H9 (cell line): Measurements from ENCODE around the gene ARHGEF10L. TPM values are rescaled to one million over a fixed set of nuclear protein-coding genes. Genes with fewer than 3 reads are reported as not detected.

Experiments used
- DNase-seq: peaks from one replicate; pipeline ENCODE4 v3.0.0-alpha.2; 2017
- H2AFZ ChIP-seq: one replicate; pipeline ENCODE4 v1.6.1; 2013; ENCODE audit warnings: mild to moderate bottlenecking, low read length, control low read depth, moderate library complexity
- H2AK5ac ChIP-seq: 2 replicates; pipeline ENCODE4 v1.6.1; 2013; ENCODE audit warnings: low read length, control low read depth, mixed read lengths; ENCODE audit not compliant: insufficient read length
- H2BK120ac ChIP-seq: one replicate; pipeline ENCODE4 v1.6.1; 2013; ENCODE audit warnings: low read depth, mild to moderate bottlenecking, low read length, control low read depth, inconsistent platforms; ENCODE audit not compliant: poor library complexity, severe bottlenecking
- H2BK12ac ChIP-seq: 2 replicates; pipeline ENCODE4 v1.6.1; 2013; ENCODE audit warnings: low read length, control low read depth, mixed read lengths, low read depth; ENCODE audit not compliant: insufficient read length
- H2BK15ac ChIP-seq: 2 replicates; pipeline ENCODE4 v1.6.1; 2013; ENCODE audit warnings: low read depth, low read length, control low read depth
- H2BK20ac ChIP-seq: one replicate; pipeline ENCODE4 v1.6.1; 2013; ENCODE audit warnings: low read depth, mild to moderate bottlenecking, low read length, control low read depth, inconsistent platforms; ENCODE audit not compliant: poor library complexity, severe bottlenecking
- H2BK5ac ChIP-seq: 2 replicates; pipeline ENCODE4 v1.6.1; 2013; ENCODE audit warnings: low read length, control low read depth, mixed read lengths; ENCODE audit not compliant: insufficient read length
- H3K14ac ChIP-seq: 2 replicates; pipeline ENCODE4 v1.6.1; 2013; ENCODE audit warnings: low read length, control low read depth; ENCODE audit not compliant: insufficient read depth
- H3K18ac ChIP-seq: 2 replicates; pipeline ENCODE4 v1.6.1; 2013; ENCODE audit warnings: low read depth, mild to moderate bottlenecking, mixed read lengths, low read length, control low read depth; ENCODE audit not compliant: insufficient read length
- H3K23ac ChIP-seq: 2 replicates; pipeline ENCODE4 v1.6.1; 2013; ENCODE audit warnings: low read length, control low read depth, mixed read lengths, low read depth; ENCODE audit not compliant: insufficient read length
- H3K23me2 ChIP-seq: 2 replicates; pipeline ENCODE4 v1.6.1; 2013; ENCODE audit warnings: low read depth, mild to moderate bottlenecking, mixed read lengths, low read length, control low read depth; ENCODE audit not compliant: insufficient read length, poor library complexity, severe bottlenecking
- H3K27ac ChIP-seq: 2 replicates; pipeline ENCODE4 v1.5.1; 2013; ENCODE audit warnings: low read length, control low read depth, mixed read lengths, low read depth; ENCODE audit not compliant: insufficient read length
- H3K27me3 ChIP-seq: 2 replicates; pipeline ENCODE4 v1.6.1; 2013; ENCODE audit warnings: low read length, control low read depth, inconsistent platforms; ENCODE audit not compliant: insufficient read depth
- H3K4ac ChIP-seq: 2 replicates; pipeline ENCODE4 v1.6.1; 2013; ENCODE audit warnings: low read depth, mild to moderate bottlenecking, control low read depth, inconsistent platforms, low read length, moderate library complexity
- H3K4me1 ChIP-seq: 2 replicates; pipeline ENCODE4 v1.6.1; 2013; ENCODE audit warnings: low read length, control low read depth, inconsistent platforms; ENCODE audit not compliant: insufficient read depth
- H3K4me2 ChIP-seq: 2 replicates; pipeline ENCODE4 v1.6.1; 2013; ENCODE audit warnings: low read length, control low read depth, mixed read lengths; ENCODE audit not compliant: insufficient read length, insufficient read depth
- H3K56ac ChIP-seq: 2 replicates; pipeline ENCODE4 v1.6.1; 2013; ENCODE audit warnings: low read depth, mild to moderate bottlenecking, mixed read lengths, low read length, control low read depth; ENCODE audit not compliant: insufficient read length
- H3K79me1 ChIP-seq: 2 replicates; pipeline ENCODE4 v1.6.1; 2013; ENCODE audit warnings: low read depth, mild to moderate bottlenecking, moderate library complexity, low read length, control low read depth, inconsistent platforms; ENCODE audit not compliant: insufficient read depth, poor library complexity, severe bottlenecking
- H3K79me2 ChIP-seq: 2 replicates; pipeline ENCODE4 v1.6.1; 2013; ENCODE audit warnings: low read length, control low read depth, inconsistent platforms; ENCODE audit not compliant: insufficient read depth
- H3K9ac ChIP-seq: 2 replicates; pipeline ENCODE4 v1.6.1; 2013; ENCODE audit warnings: low read length, control low read depth, mixed read lengths; ENCODE audit not compliant: insufficient read length; ENCODE audit errors: extremely low read depth
- H3K9me3 ChIP-seq: one replicate; pipeline ENCODE4 v1.6.1; 2013; ENCODE audit warnings: low read depth, low read length, inconsistent platforms; ENCODE audit not compliant: control insufficient read depth
- H3T11ph ChIP-seq: one replicate; pipeline ENCODE4 v1.6.1; 2013; ENCODE audit warnings: mild to moderate bottlenecking, low read length, control low read depth, inconsistent platforms
- H4K20me1 ChIP-seq: one replicate; pipeline ENCODE4 v1.6.1; 2013; ENCODE audit not compliant: control insufficient read depth, insufficient read length, insufficient read depth
- H4K5ac ChIP-seq: 2 replicates; pipeline ENCODE4 v1.6.1; 2013; ENCODE audit warnings: low read depth, mild to moderate bottlenecking, mixed read lengths, low read length, control low read depth; ENCODE audit not compliant: insufficient read length
- H4K8ac ChIP-seq: replicated peaks from 2 replicates; pipeline ENCODE4 v1.6.1; 2013; ENCODE audit warnings: low read length, control low read depth, mixed read lengths, low read depth; ENCODE audit not compliant: insufficient read length
- H4K91ac ChIP-seq: 2 replicates; pipeline ENCODE4 v1.6.1; 2013; ENCODE audit warnings: low read depth, mild to moderate bottlenecking, moderate library complexity, mixed read lengths, low read length, control low read depth; ENCODE audit not compliant: insufficient read length
- H3K27ac Mint-ChIP-seq, 3 experiments: 2 replicates in 2 of 3; 3 replicates in 1 of 3; pipeline ENCODE4 v1.8.0; 2020 to 2021; ENCODE audit warnings: mixed read lengths in 3 of 3, mild to moderate bottlenecking in 1 of 3, moderate library complexity in 1 of 3
- H3K27me3 Mint-ChIP-seq: 2 replicates; pipeline ENCODE4 v1.8.0; 2021; ENCODE audit warnings: low read depth, mild to moderate bottlenecking, moderate library complexity, mixed read lengths
- H3K36me3 Mint-ChIP-seq, 3 experiments: 2 replicates in 2 of 3; 3 replicates in 1 of 3; pipeline ENCODE4 v1.8.0; 2020 to 2021; ENCODE audit warnings: low read depth in 3 of 3, mixed read lengths in 3 of 3; ENCODE audit not compliant: insufficient read depth in 1 of 3
- H3K4me1 Mint-ChIP-seq, 2 experiments: 2 replicates each; pipeline ENCODE4 v1.8.0; 2020; ENCODE audit warnings: mixed read lengths in 2 of 2
- H3K4me3 Mint-ChIP-seq, 2 experiments: 2 replicates in 1 of 2; 3 replicates in 1 of 2; pipeline ENCODE4 v1.8.0; 2020 to 2021; ENCODE audit warnings: mild to moderate bottlenecking in 2 of 2, mixed read lengths in 2 of 2, moderate library complexity in 1 of 2
- H3K9me3 Mint-ChIP-seq, 2 experiments: 2 replicates in 1 of 2; 3 replicates in 1 of 2; pipeline ENCODE4 v1.8.0; 2020; ENCODE audit warnings: mild to moderate bottlenecking in 2 of 2, mixed read lengths in 2 of 2, moderate library complexity in 1 of 2
- WGBS: extraction: QIAGEN DNeasy Blood & Tissue Kit; methylation state at CpG from one replicate; pipeline ENCODE4 v1.1.7; 2013; ENCODE audit warnings: missing lambda C conversion rate, low lambda C conversion rate, mixed read lengths; ENCODE audit not compliant: insufficient read length; ENCODE audit errors: extremely low coverage; 5-methylcytosine and 5-hydroxymethylcytosine counted together
- total RNA-seq: library from RNA; stranded (reverse); gene quantifications from 2 replicates; pipeline ENCODE4 v1.2.1, GENCODE V29; 2021
- TF ChIP-seq, protein P1 (sequence below): fragments of 200-600 bp; sonication (generic); conservative IDR thresholded peaks from 3 replicates; pipeline ENCODE4 v1.8.0; 2021; ENCODE audit warnings: antibody characterized with exemption, mild to moderate bottlenecking

The ARHGEF10L gene
- total RNA-seq, 1 experiment from 2014 or later, result 20.2 TPM

GRCh38 chr1:17635276-17635675 lies 95.8 kb downstream of the ARHGEF10L start:
- Mint-ChIP-seq H3K36me3 (peaks cover 27 to 90% (median 67%) of the 10 kb centered on the region in 3 experiments), H3K9me3 (no peaks in the 10 kb centered on the region), H3K27ac (peak overlapping the region in 2 of 3 experiments; percentile 17 to 85; a peak in 4 of 7 replicates), H3K27me3 (no peaks in the 10 kb centered on the region; the same call in 1 of the 2 replicates), H3K4me3 (no peak overlapping the region), H3K4me1 (0 out of 4 replicates have a peak, but pooled peaks cover 0 to 2% of the 10 kb centered on the region in 2 experiments)
- H2BK20ac ChIP-seq, result no peak overlapping the region
- TF ChIP-seq, protein P1, sequence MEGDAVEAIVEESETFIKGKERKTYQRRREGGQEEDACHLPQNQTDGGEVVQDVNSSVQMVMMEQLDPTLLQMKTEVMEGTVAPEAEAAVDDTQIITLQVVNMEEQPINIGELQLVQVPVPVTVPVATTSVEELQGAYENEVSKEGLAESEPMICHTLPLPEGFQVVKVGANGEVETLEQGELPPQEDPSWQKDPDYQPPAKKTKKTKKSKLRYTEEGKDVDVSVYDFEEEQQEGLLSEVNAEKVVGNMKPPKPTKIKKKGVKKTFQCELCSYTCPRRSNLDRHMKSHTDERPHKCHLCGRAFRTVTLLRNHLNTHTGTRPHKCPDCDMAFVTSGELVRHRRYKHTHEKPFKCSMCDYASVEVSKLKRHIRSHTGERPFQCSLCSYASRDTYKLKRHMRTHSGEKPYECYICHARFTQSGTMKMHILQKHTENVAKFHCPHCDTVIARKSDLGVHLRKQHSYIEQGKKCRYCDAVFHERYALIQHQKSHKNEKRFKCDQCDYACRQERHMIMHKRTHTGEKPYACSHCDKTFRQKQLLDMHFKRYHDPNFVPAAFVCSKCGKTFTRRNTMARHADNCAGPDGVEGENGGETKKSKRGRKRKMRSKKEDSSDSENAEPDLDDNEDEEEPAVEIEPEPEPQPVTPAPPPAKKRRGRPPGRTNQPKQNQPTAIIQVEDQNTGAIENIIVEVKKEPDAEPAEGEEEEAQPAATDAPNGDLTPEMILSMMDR, result no peak
- no peak overlapping the region for H3K14ac ChIP-seq
- H2BK5ac ChIP-seq, result no peak overlapping the region
- H3K27me3 ChIP-seq, result no peaks in the 10 kb centered on the region
- H3K23ac ChIP-seq, result no peak overlapping the region
- no CpG with 5 or more reads among the region's 5 CpGs for WGBS
- no peaks in the 10 kb centered on the region for H3K23me2 ChIP-seq
- H3K9ac ChIP-seq, result no peak overlapping the region
- no peak overlapping the region for H4K5ac ChIP-seq
- H3K56ac ChIP-seq, result no peak overlapping the region
- H3K4ac ChIP-seq, result no peak overlapping the region
- H3T11ph ChIP-seq, result no peak overlapping the region
- H2AK5ac ChIP-seq, result no peak overlapping the region
- no peak overlapping the region for H3K18ac ChIP-seq
- no peak for DNase-seq
- H2BK12ac ChIP-seq, result no peak overlapping the region
- H2BK15ac ChIP-seq, result no peak overlapping the region
- no peak overlapping the region for H4K91ac ChIP-seq
- H4K8ac ChIP-seq, result no peak overlapping the region
- no peaks in the 10 kb centered on the region for H3K4me1 ChIP-seq
- no peak overlapping the region for H2AFZ ChIP-seq
- H3K27ac ChIP-seq, result no peak overlapping the region
- H3K4me2 ChIP-seq, result no peak overlapping the region
- H4K20me1 ChIP-seq, result peaks cover 3% of the 10 kb centered on the region
- no peaks in the 10 kb centered on the region for H3K9me3 ChIP-seq
- no peaks in the 10 kb centered on the region for H3K79me1 ChIP-seq
- H3K79me2 ChIP-seq, result no peaks in the 10 kb centered on the region
- H2BK120ac ChIP-seq, result no peak overlapping the region
